Measurements from ENCODE around the gene TNFRSF19.

TNFRSF19 gene

DNA sequence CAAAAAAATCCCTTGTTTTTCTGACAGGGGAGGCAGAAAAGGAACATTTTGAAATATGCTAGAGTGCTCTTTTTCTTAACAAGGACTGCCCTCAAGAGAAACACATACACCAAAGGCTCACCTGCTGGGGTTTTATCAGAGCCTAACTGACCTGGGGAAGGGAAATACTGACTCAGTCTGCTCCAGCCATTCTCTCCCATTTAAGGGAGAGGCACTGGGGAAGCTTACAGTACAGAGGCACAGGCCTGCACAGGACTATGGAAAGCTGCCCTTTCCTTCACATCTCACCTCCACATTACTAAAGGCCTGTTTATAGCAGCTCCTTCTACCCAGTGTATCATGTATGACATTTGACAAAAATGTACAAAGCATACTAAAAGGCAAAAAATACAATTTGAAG lies 30.3 kb downstream of the TNFRSF19 start:
- no peak overlapping the region for H3K4me3 ChIP-seq (ENCODE audit: low read length)
- TF ChIP-seq, protein P1, sequence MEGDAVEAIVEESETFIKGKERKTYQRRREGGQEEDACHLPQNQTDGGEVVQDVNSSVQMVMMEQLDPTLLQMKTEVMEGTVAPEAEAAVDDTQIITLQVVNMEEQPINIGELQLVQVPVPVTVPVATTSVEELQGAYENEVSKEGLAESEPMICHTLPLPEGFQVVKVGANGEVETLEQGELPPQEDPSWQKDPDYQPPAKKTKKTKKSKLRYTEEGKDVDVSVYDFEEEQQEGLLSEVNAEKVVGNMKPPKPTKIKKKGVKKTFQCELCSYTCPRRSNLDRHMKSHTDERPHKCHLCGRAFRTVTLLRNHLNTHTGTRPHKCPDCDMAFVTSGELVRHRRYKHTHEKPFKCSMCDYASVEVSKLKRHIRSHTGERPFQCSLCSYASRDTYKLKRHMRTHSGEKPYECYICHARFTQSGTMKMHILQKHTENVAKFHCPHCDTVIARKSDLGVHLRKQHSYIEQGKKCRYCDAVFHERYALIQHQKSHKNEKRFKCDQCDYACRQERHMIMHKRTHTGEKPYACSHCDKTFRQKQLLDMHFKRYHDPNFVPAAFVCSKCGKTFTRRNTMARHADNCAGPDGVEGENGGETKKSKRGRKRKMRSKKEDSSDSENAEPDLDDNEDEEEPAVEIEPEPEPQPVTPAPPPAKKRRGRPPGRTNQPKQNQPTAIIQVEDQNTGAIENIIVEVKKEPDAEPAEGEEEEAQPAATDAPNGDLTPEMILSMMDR (IDR thresholded peaks at IDR 0.05; ENCODE audit: insufficient read depth, low read depth, low read length, missing control alignments): no peak
- peak; percentile 32 for DNase-seq (ENCODE audit: low read depth)

DNA sequence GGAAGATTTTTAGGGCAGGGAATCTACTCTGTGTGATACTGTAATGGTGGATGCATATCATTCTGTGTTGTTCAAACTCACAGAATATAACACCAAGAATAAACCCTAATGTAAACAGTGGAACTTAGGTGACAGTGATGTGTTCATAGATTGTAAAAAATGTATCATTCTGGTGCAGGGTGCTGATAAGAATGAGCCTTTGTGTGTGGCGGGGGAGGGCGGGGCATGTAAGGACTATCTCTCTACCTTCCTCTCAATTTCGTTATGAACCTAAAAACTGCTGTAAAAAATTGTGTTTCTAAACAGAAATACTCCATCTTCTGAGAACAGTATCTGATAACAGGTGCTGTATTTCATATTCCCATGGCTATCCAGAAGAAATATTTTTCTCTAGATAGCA lies 35.6 kb downstream of the TNFRSF19 start:
- TF ChIP-seq, protein P1 (IDR thresholded peaks at IDR 0.05; ENCODE audit: insufficient read depth, low read depth, low read length, missing control alignments): no peak
- H3K4me3 ChIP-seq (ENCODE audit: low read length): no peak overlapping the region
- no peak for DNase-seq (ENCODE audit: low read depth)

DNA sequence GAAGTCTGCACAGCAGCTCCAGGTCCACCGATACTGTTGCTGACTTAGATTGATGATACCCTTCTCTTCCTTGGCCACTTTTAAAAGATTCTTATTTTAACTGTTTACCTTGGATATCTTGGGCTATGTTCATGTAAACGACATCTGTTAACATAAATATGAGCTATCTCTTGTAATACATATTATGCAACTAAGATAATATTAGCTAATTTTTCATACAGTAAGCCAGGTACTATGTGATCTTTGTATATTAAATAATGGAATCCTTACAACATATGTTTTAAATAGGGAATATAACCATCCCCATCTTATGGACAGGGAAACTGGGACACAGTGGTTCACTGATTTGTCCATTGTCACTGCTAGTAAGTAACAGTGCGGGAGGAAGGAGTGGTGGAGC lies 37.9 kb downstream of the TNFRSF19 start:
- no peak overlapping the region for H3K4me3 ChIP-seq (ENCODE audit: low read length)
- DNase-seq (ENCODE audit: low read depth): no peak
- TF ChIP-seq, protein P1 (IDR thresholded peaks at IDR 0.05; ENCODE audit: insufficient read depth, low read depth, low read length, missing control alignments): no peak

DNA sequence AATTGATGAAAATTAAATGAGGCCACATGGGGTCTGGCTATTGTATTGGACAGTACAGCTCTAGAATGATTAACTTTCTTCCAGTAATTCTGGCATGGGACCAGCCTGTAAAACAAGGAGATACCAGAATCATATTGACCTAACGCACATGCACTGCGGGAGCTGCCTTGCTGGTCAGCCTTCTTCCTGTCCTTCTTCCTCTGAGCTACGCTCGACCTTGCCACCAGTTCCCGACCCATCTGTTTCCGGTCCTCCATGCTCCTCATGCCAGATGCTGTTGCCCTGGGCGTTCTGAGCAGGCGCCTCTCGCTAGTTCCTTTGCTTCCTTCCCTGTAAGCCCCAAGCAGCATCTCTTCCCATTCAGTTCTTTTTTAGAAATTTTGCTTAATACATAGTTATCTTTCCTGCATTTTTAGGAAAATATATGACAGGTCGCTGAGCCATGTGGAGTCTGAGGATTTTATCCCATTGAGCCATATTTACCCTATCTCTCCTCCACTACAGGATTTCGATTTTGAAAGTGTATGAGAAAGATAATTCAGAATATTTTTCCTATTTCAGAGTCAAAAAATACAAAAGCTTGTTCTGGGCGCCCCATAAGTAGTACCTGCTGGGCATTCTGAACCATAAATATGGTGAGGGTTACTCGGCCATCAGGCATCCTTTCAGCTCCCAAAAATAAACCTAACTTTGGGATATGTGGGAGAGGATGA lies 38.6 kb downstream of the TNFRSF19 start:
- no peak overlapping the region for H3K4me3 ChIP-seq (ENCODE audit: low read length)
- DNase-seq (ENCODE audit: low read depth): no peak
- TF ChIP-seq, protein P1 (IDR thresholded peaks at IDR 0.05; ENCODE audit: insufficient read depth, low read depth, low read length, missing control alignments): no peak

DNA sequence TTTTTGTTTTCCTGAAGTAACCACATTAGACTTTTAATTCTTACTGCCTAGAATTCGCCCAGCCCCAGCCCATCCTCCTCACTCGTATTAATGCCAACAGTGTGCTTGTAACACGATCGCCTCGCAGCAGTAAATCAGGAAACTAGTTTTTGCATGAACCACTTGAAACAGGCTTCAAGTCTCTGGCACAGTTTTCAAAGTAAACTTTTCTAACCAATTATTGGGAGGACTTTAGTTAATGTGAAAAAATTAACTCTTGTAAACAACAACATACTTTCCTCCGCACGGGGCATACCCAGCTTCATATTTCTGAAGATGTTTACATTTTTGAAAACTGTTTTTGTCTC lies 39.2 kb downstream of the TNFRSF19 start:
- DNase-seq (ENCODE audit: low read depth): peak; percentile 34
- TF ChIP-seq, protein P1 (IDR thresholded peaks at IDR 0.05; ENCODE audit: insufficient read depth, low read depth, low read length, missing control alignments): no peak
- H3K4me3 ChIP-seq (ENCODE audit: low read length): no peak overlapping the region

DNA sequence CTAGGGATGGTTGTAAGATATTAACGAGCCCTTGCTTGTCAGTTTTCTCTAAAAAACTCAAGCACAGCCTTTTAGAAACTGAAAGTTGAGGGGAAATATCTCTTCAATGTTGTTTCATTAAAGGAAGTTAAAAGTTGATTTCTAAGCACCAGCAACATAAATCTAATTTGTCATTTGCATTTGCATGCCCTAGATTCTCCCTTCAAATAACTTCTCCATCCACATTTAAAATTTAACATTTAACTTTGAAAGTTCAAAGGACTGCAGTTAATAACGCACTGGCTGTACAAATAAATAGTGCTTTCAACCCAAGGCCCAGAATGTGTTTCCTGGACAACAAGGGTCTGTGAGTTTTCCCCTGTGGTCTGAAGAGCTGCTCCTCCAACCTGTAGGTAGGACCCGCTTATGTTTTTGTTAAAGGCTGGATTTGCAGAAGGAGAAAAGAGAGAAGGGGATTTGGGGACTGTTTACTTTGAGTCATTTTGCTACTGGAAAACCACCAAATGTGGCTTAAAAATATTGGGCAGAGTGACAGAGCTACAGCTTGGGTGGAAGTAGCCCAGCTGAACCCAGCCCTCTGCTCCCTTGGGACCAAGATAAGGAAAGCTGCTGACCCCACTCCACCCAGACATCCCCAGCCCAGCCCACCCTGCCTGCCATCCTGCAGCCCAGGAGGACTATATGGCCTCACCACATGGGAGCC lies 39.8 kb downstream of the TNFRSF19 start:
- TF ChIP-seq, protein P1 (IDR thresholded peaks at IDR 0.05; ENCODE audit: insufficient read depth, low read depth, low read length, missing control alignments): no peak
- H3K4me3 ChIP-seq (ENCODE audit: low read length): no peak overlapping the region
- DNase-seq (ENCODE audit: low read depth): no peak
